Left ventricle myocardium inferior (tissue), 1 donor: Measurements from ENCODE around the gene BTBD17. TPM values are rescaled to one million over a fixed set of nuclear protein-coding genes. Genes with fewer than 3 reads are reported as not detected.

Experiments
- DNase-seq: peaks from one replicate; pipeline ENCODE4 v3.0.0-alpha.2; 2020
- H3K27ac ChIP-seq: fragments of 200-600 bp; replicated peaks from 2 replicates; pipeline ENCODE4 v1.8.0; 2021
- H3K27me3 ChIP-seq: fragments of 200-600 bp; 2 replicates; pipeline ENCODE4 v1.8.0; 2021; ENCODE audit warnings: low read depth
- H3K36me3 ChIP-seq: fragments of 200-600 bp; 2 replicates; pipeline ENCODE4 v1.8.0; 2021
- H3K4me1 ChIP-seq: fragments of 200-600 bp; 2 replicates; pipeline ENCODE4 v1.8.0; 2021
- H3K4me3 ChIP-seq: fragments of 200-600 bp; 2 replicates; pipeline ENCODE4 v1.8.0; 2021; ENCODE audit warnings: mild to moderate bottlenecking, moderate library complexity
- H3K9me3 ChIP-seq: fragments of 200-600 bp; replicated peaks from 2 replicates; pipeline ENCODE4 v1.8.0; 2021
- intact Hi-C: fragments of 100-400 bp; cut with micrococcal nuclease; formaldehyde crosslinking; loops from one replicate; pipeline ENCODE4 v1.11.0; 2022
- total RNA-seq: library from RNA; stranded (reverse); fragmentation: NEBNext Ultra II Directional; extraction: Animal tissue kit (Norgen Biotek cat#: 25700); gene quantifications from one replicate; pipeline ENCODE4 v1.2.1, GENCODE V29; 2021
- TF ChIP-seq, protein P1 (sequence below): fragments of 200-600 bp; IDR thresholded peaks from 2 replicates; pipeline ENCODE4 v1.8.0; 2021; ENCODE audit warnings: antibody characterized with exemption, mild to moderate bottlenecking, borderline replicate concordance
- donor health status: DM: no; HTN: yes; CAD: no; lungs with severe emphysema.

BTBD17 gene
- total RNA-seq, 1 donor from 2014 or later = not detected

DNA sequence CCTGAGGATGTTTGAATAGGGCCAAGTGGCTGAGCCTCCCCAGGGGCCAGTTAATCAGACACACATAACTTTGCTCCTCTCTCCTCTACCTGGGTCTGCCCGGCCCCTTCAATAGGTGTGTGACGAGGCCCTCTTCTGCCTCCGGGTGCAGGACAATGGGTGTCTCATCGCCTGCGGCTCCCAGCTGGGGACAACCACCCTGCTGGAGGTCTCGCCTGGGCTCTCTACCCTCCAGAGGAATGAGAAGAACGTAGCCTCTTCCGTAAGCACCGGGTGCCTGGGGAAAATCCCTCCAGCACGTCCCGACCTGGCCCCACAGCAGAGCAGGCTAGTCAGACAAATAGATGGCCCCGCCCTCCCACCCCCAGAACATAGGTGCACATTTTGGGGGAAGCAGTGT lies 51.8 kb downstream of the BTBD17 start:
- intact Hi-C loops = loop anchor here (10.0 kb wide), 2 partner anchors 45 to 185 kb away; no protein-coding TSS in a partner anchor
- TF ChIP-seq, protein P1, sequence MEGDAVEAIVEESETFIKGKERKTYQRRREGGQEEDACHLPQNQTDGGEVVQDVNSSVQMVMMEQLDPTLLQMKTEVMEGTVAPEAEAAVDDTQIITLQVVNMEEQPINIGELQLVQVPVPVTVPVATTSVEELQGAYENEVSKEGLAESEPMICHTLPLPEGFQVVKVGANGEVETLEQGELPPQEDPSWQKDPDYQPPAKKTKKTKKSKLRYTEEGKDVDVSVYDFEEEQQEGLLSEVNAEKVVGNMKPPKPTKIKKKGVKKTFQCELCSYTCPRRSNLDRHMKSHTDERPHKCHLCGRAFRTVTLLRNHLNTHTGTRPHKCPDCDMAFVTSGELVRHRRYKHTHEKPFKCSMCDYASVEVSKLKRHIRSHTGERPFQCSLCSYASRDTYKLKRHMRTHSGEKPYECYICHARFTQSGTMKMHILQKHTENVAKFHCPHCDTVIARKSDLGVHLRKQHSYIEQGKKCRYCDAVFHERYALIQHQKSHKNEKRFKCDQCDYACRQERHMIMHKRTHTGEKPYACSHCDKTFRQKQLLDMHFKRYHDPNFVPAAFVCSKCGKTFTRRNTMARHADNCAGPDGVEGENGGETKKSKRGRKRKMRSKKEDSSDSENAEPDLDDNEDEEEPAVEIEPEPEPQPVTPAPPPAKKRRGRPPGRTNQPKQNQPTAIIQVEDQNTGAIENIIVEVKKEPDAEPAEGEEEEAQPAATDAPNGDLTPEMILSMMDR = no peak
- DNase-seq = no peak

DNA sequence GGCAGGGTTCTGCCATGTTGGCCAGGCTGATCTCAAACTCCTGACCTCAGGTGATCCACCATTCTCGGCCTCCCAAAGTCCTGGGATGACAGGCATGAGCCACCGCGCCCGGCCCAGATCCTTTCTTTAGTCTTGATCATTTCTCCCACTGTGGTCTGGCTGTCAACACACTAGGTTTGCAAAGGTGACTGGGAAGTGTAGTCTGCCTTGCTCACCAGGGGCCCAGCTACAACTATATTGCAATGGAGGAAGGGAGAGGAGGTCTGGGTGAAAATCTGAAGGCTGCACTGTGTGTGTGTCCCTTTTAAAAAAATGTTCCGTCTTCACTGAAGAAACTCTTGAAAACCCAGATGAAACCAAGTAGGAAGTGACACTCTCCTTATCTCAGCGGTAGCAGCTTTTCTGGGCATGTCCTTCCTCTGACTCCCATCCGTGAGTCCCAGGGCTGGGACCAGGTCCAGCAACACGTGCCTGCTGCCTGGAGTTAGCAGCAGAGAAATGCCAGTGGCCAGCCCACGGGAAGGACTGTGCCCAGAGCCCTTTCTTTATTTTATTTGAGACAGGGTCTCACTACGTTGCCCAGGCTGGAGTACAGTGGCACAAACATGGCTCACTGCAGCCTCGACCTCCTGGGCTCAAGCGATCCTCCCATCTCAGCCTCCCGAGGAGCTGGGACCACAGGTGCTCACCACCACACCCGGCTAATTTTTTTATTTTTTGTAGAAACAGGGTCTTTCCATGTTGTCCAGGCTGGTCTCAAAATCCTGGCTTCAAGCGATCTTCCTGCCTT lies 53.5 kb downstream of the BTBD17 start:
- Histone ChIP-seq H3K4me3 (no peak overlapping the region), H3K4me1 (peaks cover 12% of the 10 kb centered on the region), H3K9me3 (peaks cover 24% of the 10 kb centered on the region), H3K27ac (peak overlapping the region; percentile 66), H3K36me3 (no peaks in the 10 kb centered on the region), H3K27me3 (no peaks in the 10 kb centered on the region)
- intact Hi-C loops = loop anchor here (10.0 kb wide), 2 partner anchors 47 to 187 kb away; no protein-coding TSS in a partner anchor
- DNase-seq = peak; percentile 68
- TF ChIP-seq, protein P1 = no peak

More for the DNA sequence above, 51.8 kb downstream of the BTBD17 start:
- H3K36me3 ChIP-seq = no peaks in the 10 kb centered on the region
- peaks cover 12% of the 10 kb centered on the region for H3K4me1 ChIP-seq
- no peak overlapping the region for H3K4me3 ChIP-seq
- no peak overlapping the region for H3K27ac ChIP-seq
- H3K9me3 ChIP-seq = peaks cover 18% of the 10 kb centered on the region
- H3K27me3 ChIP-seq = no peaks in the 10 kb centered on the region

Other genes with a start within 250 kb of the BTBD17 start
- gene RPL38, start 158.2 kb downstream of the BTBD17 start, total RNA-seq = 702 TPM
- gene TTYH2, start 148.3 kb downstream of the BTBD17 start, total RNA-seq = 28.1 TPM
- gene DNAI2, start 87.6 kb downstream of the BTBD17 start, total RNA-seq = not detected
- 0.08 TPM for gene KIF19, start 35.6 kb downstream of the BTBD17 start, total RNA-seq
- not detected for gene GPR142, start 5.6 kb upstream of the BTBD17 start, total RNA-seq
- gene GPRC5C, start 70.2 kb upstream of the BTBD17 start, total RNA-seq = 32.0 TPM
- 1.2 TPM for gene CD300A, start 104.8 kb upstream of the BTBD17 start, total RNA-seq
- not detected for gene CD300LB, start 169.6 kb upstream of the BTBD17 start, total RNA-seq
- 0.71 TPM for gene CD300C, start 184.2 kb upstream of the BTBD17 start, total RNA-seq
- gene CD300H, start 205.6 kb upstream of the BTBD17 start, total RNA-seq = not detected
- gene CD300LD, start 230.4 kb upstream of the BTBD17 start, total RNA-seq = not detected